Activated T-helper 9 cell treated with anti-CD3 and anti-CD28 coated beads, Interleukin-2, amount 50 U/mL, for 16 hours (primary cell): Measurements from ENCODE around the gene PKP3.

Experiments used
- DNase-seq: peaks from one replicate; pipeline ENCODE4 v3.0.0-alpha.2; 2020; ENCODE audit warnings: low read depth

Gene PKP3

DNA sequence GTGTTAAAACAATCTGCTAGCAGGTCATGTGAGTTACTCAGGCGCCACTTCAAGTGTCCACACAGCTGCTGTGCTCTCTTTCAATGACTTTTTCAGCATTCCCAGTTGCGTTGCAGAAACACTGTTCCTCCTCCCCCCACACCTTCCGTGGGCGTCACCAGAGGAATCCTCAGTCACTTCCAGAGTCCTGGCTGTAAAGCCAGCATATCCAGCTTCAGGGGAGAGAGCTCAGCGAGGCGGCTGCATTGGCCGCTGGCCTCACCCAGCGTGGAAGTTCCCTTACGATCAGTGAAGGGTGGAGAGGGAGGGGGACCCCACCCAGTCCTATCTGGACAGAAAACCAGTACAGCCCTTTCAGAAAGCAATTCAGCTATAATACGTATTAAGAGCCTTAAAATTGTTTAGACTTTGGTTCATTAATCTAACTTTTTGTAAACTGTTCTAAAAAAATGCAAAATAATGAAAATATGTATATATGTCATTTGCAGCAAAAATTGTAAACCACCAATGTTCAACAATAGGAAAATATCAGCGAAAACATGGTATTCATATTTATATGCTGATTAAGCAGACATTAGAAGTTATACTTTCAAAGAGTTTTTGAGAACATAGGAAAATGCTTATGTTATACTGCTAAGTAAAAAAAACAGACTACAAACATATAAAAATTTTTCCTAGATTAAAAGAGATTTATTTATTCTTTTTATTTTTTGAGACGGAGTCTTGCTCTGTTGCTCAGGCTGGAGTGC lies 50.6 kb downstream of the PKP3 start:
- no peak for DNase-seq

DNA sequence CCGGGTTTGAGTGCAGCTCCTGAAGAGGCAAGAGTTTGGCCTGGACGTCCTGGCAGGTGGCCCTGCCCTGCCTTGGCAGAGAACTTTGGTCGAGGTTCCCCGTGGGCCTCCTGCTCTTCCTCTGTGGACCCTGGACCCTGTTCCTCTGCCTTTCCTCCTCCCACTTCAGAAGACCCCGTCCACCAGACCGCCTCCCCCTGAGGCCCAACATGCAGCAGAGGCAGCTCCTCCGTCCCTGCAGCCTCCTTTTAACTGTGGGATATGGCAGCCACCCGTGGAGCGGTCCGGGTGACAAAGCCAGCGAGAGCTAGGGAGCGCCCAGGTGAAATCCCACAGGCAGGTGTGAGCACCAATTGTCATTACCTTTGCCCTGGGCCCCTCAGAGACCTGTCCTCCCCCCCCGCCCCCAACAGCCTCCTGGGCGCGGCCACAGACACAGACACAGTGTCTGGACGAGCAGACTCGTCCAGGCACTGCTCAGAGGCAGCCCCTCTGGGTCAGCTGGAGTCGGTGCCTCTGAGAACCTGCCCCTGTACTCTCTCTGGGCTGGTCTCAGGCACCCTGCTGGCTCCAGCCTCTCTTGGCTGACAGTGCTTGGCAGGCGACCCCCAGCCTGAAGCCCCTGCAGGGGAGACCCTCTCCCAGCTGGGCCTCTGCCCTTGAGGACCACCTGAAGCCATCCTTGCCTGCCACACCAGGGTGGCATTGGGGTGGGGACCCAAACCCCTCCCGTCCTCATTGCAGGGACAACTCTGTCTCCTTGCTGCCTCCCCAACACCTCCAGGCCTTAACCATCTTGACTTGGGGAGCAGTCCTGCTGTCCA lies 52.0 kb downstream of the PKP3 start:
- no peak for DNase-seq

DNA sequence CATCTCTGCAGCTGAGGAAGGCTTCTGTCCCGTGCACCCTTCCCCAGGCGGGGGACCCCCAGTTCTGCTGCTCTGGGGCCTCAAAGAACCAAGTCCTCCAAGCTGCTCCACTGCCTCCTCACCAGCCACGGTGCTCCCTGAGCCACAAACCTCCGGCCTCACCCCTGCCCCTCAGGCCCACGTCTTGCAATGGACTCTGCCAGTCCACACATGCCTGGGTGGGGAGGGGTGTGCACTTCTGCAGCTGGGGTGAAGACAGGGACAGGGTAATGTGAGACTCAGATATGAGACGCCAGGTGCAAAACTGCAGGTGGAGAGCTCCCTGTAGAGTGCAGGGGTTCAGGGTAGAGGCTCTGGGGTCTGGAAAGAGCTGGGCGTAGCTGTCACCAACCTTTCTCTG lies 52.9 kb downstream of the PKP3 start:
- DNase-seq = no peak

DNA sequence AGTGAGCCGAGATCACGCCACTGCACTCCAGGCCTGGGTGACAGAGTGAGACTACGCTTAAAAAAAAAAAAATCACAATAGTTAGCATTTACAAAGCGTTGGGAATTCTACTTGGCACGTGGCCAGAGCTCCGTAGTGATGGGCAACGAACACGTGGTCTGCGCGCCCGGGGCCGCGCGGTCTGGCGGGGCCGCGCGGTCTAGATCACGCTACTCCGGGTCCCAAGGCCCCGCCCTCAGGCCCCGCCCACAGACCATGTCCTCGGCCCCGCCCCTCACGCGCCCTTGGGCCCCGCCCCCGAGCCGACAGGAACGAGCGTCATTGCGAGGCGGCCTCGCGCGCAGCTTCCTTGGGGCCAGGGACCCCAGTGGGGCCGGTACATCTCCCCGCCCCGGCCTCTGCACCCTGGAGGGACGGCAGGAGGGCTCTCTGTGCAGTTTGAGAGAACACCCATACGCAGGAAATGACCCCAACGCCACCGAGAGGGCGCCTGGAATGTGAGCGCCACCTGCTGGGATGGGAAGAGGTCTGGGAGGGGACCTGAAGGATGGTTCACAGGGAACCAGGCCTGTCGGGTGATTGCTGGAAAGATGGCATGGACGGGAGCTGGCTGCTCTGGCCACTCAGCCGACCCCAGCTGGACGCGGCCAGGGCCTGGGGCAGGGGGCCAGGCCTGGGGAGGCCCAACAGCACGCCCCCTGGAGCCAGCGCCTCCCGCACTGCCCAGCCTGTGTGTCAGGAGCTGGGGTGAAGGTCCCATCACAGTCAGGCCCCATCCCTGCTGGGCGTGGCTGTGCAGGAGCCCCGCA lies 54.1 kb downstream of the PKP3 start:
- DNase-seq = peak; percentile 92

DNA sequence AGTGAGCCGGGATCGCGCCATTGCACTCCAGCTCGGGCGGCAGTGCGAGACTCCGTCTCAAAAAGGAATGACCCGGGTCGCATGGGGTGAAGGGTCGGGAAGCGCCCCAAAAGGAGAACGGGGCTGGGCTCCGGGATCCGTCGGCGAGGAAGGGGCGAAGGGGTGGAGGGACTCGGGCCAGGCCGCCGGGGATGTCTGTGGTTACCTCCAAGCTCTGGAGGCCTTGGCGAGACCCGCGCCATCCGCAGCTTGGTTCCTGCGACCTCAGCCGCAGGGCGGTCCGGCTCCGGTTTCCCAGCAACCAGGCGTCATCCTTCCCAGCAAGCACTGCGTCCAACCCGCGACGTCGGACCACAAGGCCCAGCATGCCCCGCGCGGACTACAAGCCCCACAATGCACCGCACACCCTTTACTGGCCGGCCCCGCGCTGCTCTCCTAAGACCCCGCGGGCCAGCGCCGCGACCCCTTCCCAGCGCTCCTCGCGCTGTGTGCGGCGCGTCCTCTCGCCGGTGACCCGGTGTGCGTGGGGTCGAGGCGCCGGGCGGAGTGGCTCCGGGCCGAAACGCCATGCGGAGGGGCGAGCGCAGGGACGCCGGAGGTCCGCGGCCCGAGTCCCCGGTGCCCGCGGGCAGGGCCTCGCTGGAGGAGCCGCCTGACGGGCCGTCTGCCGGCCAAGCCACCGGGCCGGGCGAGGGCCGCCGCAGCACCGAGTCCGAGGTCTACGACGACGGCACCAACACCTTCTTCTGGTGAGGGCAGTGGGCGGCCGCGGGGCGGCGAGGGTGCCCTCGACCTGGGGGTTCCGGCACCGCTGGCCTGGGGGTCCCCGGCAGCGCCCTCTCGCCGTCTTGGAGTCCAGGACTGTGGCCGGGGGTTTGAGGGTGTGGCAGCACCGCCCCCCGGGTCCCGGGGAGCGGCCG lies 56.1 kb downstream of the PKP3 start, which contains the start of gene PTDSS2:
PTDSS2 (plus strand) TSS at position 391 of the 920 bp plus-strand sequence; CDS start at position 568, 177 bp downstream.
- peak; percentile 90 for DNase-seq

DNA sequence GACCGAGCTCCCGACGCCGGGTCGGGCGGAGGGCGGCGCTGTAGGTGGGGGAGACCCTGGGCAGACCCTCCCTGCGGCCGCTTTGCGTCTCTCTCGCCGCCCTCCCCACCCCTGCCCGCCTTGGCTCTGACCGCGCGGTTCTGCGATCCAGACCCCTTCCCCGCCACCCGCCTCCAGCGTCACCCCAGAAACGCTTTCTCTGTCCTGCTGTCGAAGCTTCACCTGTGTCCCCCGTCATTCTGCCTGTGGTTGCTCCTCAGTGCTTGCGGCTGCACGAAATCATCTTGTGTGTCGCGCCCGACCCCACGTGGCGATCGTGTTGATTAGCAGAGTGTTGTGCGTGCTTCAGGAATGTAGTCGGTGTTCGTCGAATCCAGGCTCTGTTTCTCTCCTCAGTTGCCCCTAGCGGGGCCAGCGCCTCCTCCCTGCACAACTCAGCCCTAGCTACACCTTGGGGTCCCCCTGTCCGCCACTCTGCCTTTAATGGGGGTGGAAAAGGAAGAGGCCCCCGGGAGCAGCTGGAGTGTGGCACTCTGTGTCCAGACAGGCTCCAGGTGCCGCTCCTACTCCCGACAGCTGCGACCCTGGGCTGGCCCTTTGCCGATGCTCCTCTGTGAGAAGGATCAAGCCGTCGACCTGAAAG lies 56.9 kb downstream of the PKP3 start:
- DNase-seq = peak; percentile 68

DNA sequence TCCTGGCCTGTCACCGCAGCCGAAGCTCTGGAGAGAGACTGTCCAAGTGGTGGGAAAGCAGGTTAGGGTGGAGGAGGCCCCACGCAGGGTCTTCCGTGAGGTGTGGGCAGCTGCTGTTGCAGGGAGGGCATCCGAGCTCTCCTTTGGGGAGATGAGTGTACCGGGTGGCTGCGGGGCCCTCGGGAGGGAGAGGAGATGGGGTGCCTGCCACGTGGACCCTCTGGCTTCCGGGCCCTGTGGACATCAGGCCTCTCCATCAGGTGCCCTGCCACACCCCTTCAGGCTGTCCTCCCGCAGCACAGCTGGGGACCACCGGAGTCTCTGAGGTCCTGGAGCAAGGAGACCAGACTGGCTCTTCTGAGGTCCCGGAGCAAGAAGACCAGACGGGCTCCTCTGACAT lies 57.7 kb downstream of the PKP3 start:
- DNase-seq = no peak

DNA sequence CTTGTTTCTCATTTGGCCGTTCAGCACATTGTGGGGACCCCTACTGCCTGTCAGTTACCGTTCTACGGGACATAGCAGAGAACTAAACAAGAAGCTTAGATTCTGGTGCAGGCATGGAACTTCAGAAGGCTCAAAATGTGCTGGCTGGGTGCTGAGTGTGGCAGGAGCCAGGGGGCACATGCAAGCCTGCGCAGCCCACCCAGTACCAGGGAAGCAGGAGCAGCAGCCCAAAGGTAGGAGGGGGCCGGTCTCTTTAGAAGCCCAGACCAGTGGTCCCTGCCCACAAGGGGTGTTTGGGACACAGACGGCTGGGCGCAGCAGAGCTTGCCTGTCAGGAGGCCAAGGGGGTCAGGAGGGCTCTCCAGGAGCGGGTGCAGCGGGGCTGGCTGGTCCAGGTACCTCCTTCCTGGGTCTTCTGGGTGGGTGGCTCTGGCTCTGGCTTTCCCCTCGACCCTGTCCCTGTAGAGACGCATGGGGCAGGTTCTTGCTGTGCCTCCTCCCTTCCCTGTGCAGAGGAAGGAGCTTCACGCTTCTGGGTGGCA lies 58.3 kb downstream of the PKP3 start:
- no peak for DNase-seq

DNA sequence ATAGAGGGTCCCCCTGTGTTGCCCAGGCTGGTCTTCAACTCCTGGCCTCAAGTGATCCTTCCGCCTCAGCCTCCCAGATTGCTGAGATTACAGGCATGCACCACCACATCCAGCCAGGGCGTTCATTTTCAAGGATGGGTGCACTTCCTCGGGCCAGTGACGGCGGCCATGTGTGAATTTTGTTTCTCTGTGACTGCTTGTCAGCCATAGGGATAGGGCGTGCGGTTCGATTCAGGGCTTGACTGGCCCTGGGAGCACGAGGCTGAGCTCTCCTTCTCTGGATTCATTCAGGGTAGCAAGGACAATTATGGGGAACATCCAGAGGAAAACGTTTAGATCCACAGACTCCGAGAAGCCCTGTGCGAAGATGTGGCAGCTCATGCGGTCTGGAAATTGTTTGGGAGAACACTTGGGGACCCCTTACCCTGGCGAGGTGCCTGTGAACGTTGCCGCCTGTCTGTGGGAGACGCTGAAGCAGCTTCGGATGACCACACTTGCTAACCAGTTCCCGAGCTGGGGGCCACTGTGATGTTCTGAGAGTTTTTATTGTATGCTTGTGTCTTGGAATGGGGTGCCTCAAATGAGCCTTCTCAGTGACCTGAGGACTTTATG lies 59.0 kb downstream of the PKP3 start:
- DNase-seq = no peak

DNA sequence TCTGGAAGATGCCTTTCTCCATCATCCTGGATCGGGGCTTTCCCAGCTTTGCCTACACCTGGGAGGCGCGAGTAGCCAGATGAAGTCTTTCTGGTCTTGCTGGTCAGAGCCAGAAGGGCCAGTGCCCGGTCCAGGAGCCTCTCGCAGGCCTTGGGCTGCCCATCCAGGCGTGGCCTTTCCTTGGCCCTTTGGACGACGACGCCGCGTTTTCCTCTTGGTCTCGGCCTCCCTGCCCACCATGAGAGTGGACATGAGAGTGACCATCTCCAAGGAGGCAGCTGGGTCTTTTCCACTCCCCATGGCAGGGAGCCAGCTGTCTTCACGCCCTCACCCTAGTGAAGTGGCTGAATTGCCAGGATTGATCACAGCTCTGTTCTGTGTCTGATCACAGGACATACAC lies 59.6 kb downstream of the PKP3 start:
- DNase-seq = no peak

DNA sequence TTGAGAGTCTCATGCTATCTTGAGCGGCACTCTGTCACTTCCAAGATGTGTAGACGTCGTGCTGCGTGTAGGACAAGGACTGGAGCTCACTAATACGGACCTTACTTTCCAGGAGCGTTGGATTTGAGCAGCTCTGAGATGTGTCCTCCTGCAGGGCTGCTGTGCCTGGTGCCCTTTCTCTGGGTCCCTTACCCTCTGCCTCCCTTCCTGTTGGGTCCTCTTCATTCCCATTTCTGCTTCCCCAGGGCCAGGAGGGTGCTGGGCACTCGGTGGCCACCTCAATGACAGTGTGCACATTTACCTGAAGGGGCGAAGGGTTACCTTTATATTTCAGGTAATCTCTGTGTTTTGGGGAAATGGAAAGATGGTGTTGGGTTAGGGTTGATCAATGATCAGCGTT lies 60.0 kb downstream of the PKP3 start:
- DNase-seq = no peak
